ENCODE results near the gene MPP7.

The MPP7 gene

DNA sequence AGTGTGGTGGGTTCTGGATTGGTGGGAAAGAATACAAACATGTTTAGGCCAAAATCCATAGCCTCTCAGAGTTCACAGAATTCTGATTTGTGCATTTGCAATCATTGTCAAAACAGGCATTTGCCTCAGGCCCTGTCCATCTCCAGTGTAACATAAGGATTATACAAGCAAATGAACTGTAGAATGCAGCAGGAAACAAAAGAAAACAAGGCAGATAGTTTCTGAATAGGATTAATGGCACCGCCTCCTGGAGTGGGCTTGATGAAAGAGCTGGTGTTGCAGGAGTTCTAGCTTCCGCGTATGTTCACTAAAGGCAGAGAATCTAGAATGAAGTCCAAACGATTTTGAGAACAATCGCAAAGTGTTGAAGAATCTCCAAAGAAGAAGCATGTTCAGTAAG, 11.3 kb upstream of the MPP7 start:
- TF ChIP-seq CTCF (IDR thresholded peaks at IDR 0.05; ENCODE audit: low read depth, low read length, poor library complexity, severe bottlenecking) (no peak), EZH2phosphoT487 (IDR thresholded peaks at IDR 0.05; ENCODE audit: borderline replicate concordance, low read length) (no peak)
- Histone ChIP-seq H3K36me3 (ENCODE audit: control insufficient read depth, low read length) (no peaks in the 10 kb centered on the region), H3K9me3 (ENCODE audit: control insufficient read depth, insufficient read depth, low read length) (no peaks in the 10 kb centered on the region)

DNA sequence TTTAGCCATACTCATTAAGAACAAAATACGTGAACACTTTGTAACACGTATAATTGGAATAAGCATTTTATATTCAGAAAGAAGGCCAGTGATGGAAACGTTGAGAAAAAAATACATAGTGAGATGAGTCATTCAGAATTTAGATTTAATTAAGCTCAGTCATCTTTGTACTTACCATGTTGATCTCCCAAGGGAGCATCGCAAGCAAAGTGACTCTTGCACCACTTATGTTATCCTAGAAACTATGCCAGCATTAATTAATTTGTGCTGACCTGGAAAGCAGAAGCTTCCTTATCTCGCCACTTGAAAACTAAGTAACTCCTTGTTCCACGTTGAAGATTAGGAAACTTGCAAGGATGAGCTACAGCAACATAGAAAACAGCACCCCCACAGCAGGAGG, 9.7 kb upstream of the MPP7 start:
- H3K4me2 ChIP-seq (ENCODE audit: low read length) = no peak overlapping the region
- no peak overlapping the region for H3K27ac ChIP-seq (ENCODE audit: low read depth, low read length)
- no peaks in the 10 kb centered on the region for H4K20me1 ChIP-seq (ENCODE audit: control insufficient read depth, insufficient read depth, low read depth, low read length)
- no peaks in the 10 kb centered on the region for H3K9me3 ChIP-seq (ENCODE audit: control insufficient read depth, insufficient read depth, low read length)
- H3K9me2 ChIP-seq (replicated peaks; ENCODE audit: control insufficient read depth, low read length) = no peaks in the 10 kb centered on the region
- no peaks in the 10 kb centered on the region for H3F3A ChIP-seq (ENCODE audit: control insufficient read depth, insufficient read depth)
- no peaks in the 10 kb centered on the region for H3K36me3 ChIP-seq (ENCODE audit: control insufficient read depth, low read length)
- H3K4me1 ChIP-seq (ENCODE audit: control insufficient read depth, low read length) = no peaks in the 10 kb centered on the region
- no peak for TF ChIP-seq EZH2phosphoT487 (IDR thresholded peaks at IDR 0.05; ENCODE audit: borderline replicate concordance, low read length)
- TF ChIP-seq CTCF (IDR thresholded peaks at IDR 0.05; ENCODE audit: low read depth, low read length, poor library complexity, severe bottlenecking) = no peak
- no peaks in the 10 kb centered on the region; the same call in 1 of the 2 replicates for H3K27me3 ChIP-seq (ENCODE audit: control insufficient read depth, low read length)
- H3K79me2 ChIP-seq (ENCODE audit: control insufficient read depth, low read length) = no peaks in the 10 kb centered on the region
- H3K4me3 ChIP-seq (ENCODE audit: low read length) = no peak overlapping the region

More for the DNA sequence above, 11.3 kb upstream of the MPP7 start:
- Histone ChIP-seq H4K20me1 (ENCODE audit: control insufficient read depth, insufficient read depth, low read depth, low read length) (no peaks in the 10 kb centered on the region), H3K27me3 (ENCODE audit: control insufficient read depth, low read length) (no peaks in the 10 kb centered on the region), H3K4me3 (ENCODE audit: low read length) (no peak overlapping the region), H3F3A (ENCODE audit: control insufficient read depth, insufficient read depth) (no peaks in the 10 kb centered on the region), H3K79me2 (ENCODE audit: control insufficient read depth, low read length) (no peaks in the 10 kb centered on the region), H3K4me2 (ENCODE audit: low read length) (no peak overlapping the region), H3K4me1 (ENCODE audit: control insufficient read depth, low read length) (no peaks in the 10 kb centered on the region), H3K9me2 (replicated peaks; ENCODE audit: control insufficient read depth, low read length) (no peaks in the 10 kb centered on the region), H3K27ac (ENCODE audit: low read depth, low read length) (no peak overlapping the region)

- Histone ChIP-seq H3K36me3 (ENCODE audit: control insufficient read depth, low read length) (no peaks in the 10 kb centered on the region), H3K4me3 (ENCODE audit: low read length) (no peak overlapping the region), H3K27me3 (ENCODE audit: control insufficient read depth, low read length) (no peaks in the 10 kb centered on the region; the same call in 1 of the 2 replicates), H3K9me2 (replicated peaks; ENCODE audit: control insufficient read depth, low read length) (no peaks in the 10 kb centered on the region), H4K20me1 (ENCODE audit: control insufficient read depth, insufficient read depth, low read depth, low read length) (no peaks in the 10 kb centered on the region), H3K27ac (ENCODE audit: low read depth, low read length) (no peak overlapping the region), H3K79me2 (ENCODE audit: control insufficient read depth, low read length) (no peaks in the 10 kb centered on the region), H3K9me3 (ENCODE audit: control insufficient read depth, insufficient read depth, low read length) (no peaks in the 10 kb centered on the region), H3F3A (ENCODE audit: control insufficient read depth, insufficient read depth) (no peaks in the 10 kb centered on the region), H3K4me1 (ENCODE audit: control insufficient read depth, low read length) (no peaks in the 10 kb centered on the region), H3K4me2 (ENCODE audit: low read length) (no peak overlapping the region)
- TF ChIP-seq EZH2phosphoT487 (IDR thresholded peaks at IDR 0.05; ENCODE audit: borderline replicate concordance, low read length) (no peak), CTCF (IDR thresholded peaks at IDR 0.05; ENCODE audit: low read depth, low read length, poor library complexity, severe bottlenecking) (no peak)
Observed at GRCh38 chr10:28311104-28311503, 8.2 kb upstream of the MPP7 start.
